Activated CD8-positive, alpha-beta memory T cell treated with anti-CD3 and anti-CD28 coated beads for 36 hours (primary cell): ENCODE results near the gene ADGRL3. TPM values are rescaled to one million over a fixed set of nuclear protein-coding genes. Genes with fewer than 3 reads are reported as not detected.
"Not testable (repeated sequence)": the region's sequence is repeated elsewhere in the genome, so short reads cannot be mapped to it uniquely, and the experiment has no call there.

ENCODE experiments used
- CTCF ChIA-PET: fragments of 350-600 bp; sonication (Branson Sonifier 250); formaldehyde crosslinking; loops from one replicate; lab custom pipeline; 2021; ENCODE audit warnings: antibody characterized with exemption; lab: Charles Lee
- POLR2A ChIA-PET: fragments of 350-600 bp; sonication (Branson Sonifier 250); formaldehyde crosslinking; loops from one replicate; lab custom pipeline; 2021; ENCODE audit warnings: antibody characterized with exemption; lab: Charles Lee
- total RNA-seq, 2 experiments: library from RNA; stranded (reverse); gene quantifications; one replicate each; pipeline ENCODE4 v1.2.3, GENCODE V29; 2021

Gene ADGRL3
- total RNA-seq, 2 experiments from 2014 or later: not detected

- ChIA-PET CTCF (no interaction called here), POLR2A (no interaction called here)
Observed at GRCh38 chr4:61204353-61205060, 4.4 kb downstream of the ADGRL3 start.

DNA sequence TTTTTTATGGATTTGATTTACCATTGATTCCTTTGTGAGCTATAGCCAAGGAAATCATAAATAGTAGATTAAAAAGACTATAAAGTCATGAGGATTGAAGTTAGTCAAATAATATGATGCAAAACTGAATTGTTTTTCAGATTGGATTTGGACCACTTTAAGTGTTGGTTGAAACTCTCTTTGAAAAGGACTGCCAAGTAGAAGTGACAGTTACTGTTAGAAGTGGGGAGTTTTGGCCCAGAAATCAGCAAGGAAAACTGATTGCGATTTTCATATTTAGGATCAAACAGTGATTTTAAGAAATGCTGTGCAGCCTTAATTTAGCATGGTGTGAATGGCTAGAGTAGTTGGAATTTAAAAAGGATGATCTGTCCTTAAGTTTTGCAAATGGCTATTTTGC is 4.9 kb downstream of the ADGRL3 start:
- ChIA-PET CTCF (no interaction called here), POLR2A (no interaction called here)

DNA sequence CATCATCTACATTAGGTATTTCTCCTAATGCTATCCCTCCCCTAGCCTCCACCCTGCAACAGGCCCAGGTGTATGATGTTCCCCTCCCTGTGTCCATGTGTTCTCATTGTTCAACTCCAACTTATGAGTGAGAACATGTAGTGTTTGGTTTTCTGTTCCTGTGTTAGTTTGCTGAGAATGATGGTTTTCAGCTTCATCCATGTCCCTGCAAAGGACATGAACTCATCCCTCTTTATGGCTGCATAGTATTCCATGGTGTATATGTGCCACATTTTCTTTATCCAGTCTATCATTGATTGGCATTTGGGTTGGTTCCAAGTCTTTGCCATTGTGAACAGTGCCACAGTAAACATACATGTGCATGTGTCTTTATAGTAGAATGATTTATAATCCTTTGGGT is 7.0 kb downstream of the ADGRL3 start:
- POLR2A ChIA-PET: not testable (repeated sequence)

GRCh38 chr4:61210186-61210939 is 10.2 kb downstream of the ADGRL3 start:
- ChIA-PET CTCF (no interaction called here), POLR2A (no interaction called here)

More for the DNA sequence above, 7.0 kb downstream of the ADGRL3 start:
- CTCF ChIA-PET: not testable (repeated sequence)

- ChIA-PET POLR2A (no interaction called here), CTCF (no interaction called here)
Observed at GRCh38 chr4:61211781-61212180, 11.7 kb downstream of the ADGRL3 start.

GRCh38 chr4:61212788-61213187 is 12.7 kb downstream of the ADGRL3 start:
- CTCF ChIA-PET: no interaction called here
- POLR2A ChIA-PET: no interaction called here

DNA sequence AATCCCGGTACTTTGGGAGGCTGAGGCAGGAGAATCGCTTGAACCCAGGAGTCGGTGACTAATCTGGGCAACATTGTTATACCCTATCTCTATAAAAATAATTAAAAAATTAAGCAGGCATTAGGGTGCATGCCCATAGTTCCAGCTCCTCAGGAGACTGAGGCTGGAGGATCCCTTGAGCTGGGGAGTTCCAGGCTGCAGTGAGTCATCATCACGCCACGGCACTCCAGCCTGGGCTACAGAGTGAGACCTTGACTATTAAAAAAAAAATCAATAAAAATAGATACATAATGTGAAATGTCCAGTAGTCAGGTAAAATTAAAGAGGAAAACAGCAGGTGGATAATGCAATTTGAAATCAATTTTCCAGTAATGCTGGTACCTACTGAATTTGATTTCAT is 14.6 kb downstream of the ADGRL3 start:
- ChIA-PET CTCF (no interaction called here), POLR2A (no interaction called here)

GRCh38 chr4:61217222-61217621 is 17.1 kb downstream of the ADGRL3 start:
- ChIA-PET CTCF (no interaction called here), POLR2A (no interaction called here)

- POLR2A ChIA-PET: no interaction called here
Observed at GRCh38 chr4:61220556-61220955, 20.4 kb downstream of the ADGRL3 start.

DNA sequence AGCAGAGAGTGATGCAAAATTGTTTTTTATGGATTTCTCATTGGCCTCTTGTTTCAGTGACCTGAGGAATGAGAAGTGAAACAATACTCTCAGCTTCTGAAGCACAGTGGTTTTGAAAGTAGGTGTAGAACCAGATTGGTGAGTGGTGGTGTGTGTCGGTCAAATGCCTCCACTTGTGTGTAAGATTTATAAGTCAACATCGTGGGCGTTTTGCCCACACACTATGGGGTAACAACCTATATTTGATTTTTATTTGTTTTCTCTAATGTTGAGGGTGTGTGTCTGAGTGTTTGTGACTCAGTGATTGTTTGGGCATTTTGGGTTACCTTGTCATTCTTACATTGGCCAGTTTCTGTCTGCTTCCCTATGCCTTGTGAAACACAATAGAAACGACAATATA is 23.3 kb downstream of the ADGRL3 start:
- POLR2A ChIA-PET: no interaction called here
- CTCF ChIA-PET: no interaction called here

More at GRCh38 chr4:61220556-61220955, 20.4 kb downstream of the ADGRL3 start:
- CTCF ChIA-PET: no interaction called here

DNA sequence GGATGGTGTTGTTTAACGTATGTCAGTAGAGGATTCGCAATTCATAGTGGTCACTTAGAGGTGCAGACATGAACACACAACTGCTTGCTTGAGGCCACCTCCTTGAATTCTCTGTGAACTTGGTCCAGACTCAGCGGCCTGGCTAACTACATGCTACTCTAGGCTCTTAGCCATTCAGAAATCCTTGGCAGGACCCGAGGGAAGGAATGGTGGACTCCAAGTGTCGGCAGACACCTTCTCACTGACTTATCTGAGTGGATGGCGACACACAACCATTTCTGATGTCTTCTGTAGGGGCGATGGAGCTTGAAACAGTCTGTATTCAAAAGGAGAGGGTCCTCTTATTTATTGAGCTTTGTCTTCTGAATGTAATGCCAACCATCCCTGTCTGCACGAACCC is 24.4 kb downstream of the ADGRL3 start:
- ChIA-PET CTCF (no interaction called here), POLR2A (no interaction called here)

DNA sequence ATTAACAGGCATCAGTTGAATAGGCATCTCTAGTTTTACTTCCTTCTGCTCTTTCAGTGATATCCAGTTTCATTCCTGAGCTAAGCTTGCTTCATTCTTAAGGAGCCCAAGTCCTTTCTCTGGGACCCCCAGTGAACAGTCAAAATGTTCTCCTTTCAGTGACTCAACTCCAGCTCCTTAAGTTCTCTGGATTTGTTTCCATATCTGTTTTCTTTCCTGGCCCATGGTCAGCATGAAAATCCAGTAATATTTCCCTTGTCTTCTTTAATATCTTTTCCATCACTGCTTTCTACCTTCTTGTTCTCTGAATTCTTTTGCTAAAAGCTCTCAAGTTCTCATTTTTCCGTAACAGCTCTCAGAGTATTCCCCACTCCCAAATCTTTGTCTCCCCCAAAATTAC is 25.5 kb downstream of the ADGRL3 start:
- CTCF ChIA-PET: no interaction called here
- POLR2A ChIA-PET: no interaction called here

- POLR2A ChIA-PET: no interaction called here
- CTCF ChIA-PET: no interaction called here
Observed at GRCh38 chr4:61231421-61231820, 31.3 kb downstream of the ADGRL3 start.

DNA sequence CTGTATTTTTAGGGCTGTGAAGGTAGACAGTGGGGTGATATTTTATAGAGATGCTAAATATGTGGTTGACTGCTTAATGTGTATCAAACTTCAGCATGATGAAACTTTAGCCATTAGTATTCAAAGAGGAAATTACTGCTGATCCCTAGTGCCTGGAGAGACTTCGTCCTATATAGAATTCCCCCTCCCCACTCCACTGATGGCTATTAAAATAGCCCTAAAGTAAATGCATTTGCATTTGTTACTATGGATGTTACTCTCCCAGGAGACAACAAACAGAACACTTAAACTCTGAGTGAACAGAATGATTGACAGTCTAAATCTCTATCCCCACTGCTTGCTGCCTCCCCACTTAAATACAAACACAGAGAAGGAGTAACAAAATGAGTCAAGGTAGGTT is 39.1 kb downstream of the ADGRL3 start:
- POLR2A ChIA-PET: no interaction called here

DNA sequence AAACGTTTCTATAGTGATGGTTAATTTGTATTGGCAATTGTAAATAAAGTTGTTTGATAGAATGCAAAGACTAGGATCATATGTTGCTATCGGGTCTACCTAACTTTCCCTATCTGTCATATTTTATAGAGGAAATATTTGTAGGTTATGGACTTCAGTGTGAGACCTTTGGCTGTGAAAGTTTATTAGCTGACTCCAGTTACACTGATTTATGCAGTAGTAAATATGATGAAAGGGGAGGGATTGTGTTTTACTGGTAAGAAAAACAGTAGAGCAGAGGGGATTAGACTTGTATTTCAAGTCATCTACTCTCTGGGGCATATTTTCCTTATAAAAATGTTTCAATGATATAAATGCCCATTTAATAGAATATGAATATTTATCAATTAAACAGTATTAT is 43.8 kb downstream of the ADGRL3 start:
- ChIA-PET CTCF (no interaction called here), POLR2A (no interaction called here)

More for the DNA sequence above, 39.1 kb downstream of the ADGRL3 start:
- CTCF ChIA-PET: no interaction called here

DNA sequence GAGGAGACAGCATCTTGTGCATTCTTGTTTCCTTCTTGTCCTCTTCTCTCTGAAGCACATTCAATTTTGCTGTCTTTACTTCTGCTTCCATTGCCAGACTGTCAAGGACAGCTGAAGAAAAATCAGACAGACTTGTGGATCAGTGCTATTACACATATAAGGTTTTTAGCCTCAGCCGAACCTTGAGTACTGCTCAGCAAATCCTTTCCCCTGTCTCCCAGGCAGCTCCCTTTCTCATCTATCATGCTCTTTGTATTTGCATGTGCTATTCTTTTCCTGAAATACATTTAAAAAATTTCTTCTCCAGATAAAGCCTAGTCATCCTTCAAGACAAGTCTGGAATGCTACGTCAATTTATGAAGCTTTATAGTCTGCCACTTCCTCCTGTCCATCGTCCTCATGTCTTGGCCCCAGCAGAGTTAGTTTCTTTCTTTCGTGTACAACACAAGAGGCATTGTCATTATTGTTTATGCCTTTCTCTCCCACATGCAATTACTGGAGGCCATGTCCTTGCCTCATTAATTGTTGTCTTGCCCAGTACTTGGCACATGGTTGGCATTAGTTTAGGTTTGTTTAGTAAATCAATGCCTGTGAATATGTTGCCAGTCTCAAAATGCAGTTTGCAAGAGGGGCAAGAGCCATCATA is 45.1 kb downstream of the ADGRL3 start:
- CTCF ChIA-PET: no interaction called here
- POLR2A ChIA-PET: no interaction called here

GRCh38 chr4:61246034-61246433 is 45.9 kb downstream of the ADGRL3 start:
- CTCF ChIA-PET: no interaction called here
- POLR2A ChIA-PET: no interaction called here

DNA sequence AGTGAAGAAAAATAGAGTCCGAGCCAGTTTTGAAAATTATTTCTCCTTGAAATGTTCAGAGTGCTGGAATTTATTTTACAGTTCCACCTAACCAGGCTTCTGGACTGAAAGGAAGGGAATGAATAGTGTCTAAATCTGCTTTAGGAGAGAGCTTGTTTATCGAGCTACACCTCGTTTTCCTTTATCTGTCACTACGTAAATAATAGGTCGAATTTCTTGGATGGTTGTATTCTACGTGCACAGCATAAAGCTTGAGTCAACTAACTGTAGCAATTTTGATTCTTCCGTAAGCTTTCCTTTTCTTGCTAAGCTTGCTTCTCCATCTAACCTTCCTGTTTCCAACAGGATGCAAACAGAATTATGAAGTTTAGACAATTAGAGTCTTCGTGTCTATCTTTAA is 48.6 kb downstream of the ADGRL3 start:
- ChIA-PET CTCF (no interaction called here), POLR2A (interaction anchor here (0.6 kb wide), 1 partner anchor 655 kb away, joined by 5 read pairs; no protein-coding TSS in a partner anchor)

- CTCF ChIA-PET: no interaction called here
- POLR2A ChIA-PET: no interaction called here
Observed at GRCh38 chr4:61251129-61251528, 51.0 kb downstream of the ADGRL3 start.

- ChIA-PET POLR2A (no interaction called here), CTCF (no interaction called here)
Observed at GRCh38 chr4:61254406-61254805, 54.3 kb downstream of the ADGRL3 start.

GRCh38 chr4:61273233-61273632 is 73.1 kb downstream of the ADGRL3 start:
- POLR2A ChIA-PET: no interaction called here

More at GRCh38 chr4:61273233-61273632, 73.1 kb downstream of the ADGRL3 start:
- CTCF ChIA-PET: no interaction called here
